K562 (cell line): ENCODE measurements around the gene MYOCD.

Experiments
- ESRRA ChIP-seq: fragments of 450-650 bp; IDR thresholded peaks from 2 replicates; pipeline ENCODE4 v1.6.1; 2014; ENCODE audit warnings: low read depth, mild to moderate bottlenecking, moderate library complexity, borderline replicate concordance
- GABPA ChIP-seq: fragments of 200-800 bp; sonication (Bioruptor generic); conservative IDR thresholded peaks from 2 replicates; pipeline ENCODE4 v1.6.1; 2016; ENCODE audit warnings: low read depth, missing genetic modification characterization, missing compliant biosample characterization
- RFX5 ChIP-seq: IDR thresholded peaks from 2 replicates; pipeline ENCODE4 v1.6.1; 2011; ENCODE audit warnings: low read depth, mild to moderate bottlenecking, improper control_type of control experiment, low read length
- TCF3 ChIP-seq: sonication (generic); formaldehyde crosslinking; IDR thresholded peaks from 2 replicates; pipeline ENCODE4 v1.4.0; 2020; ENCODE audit warnings: mild to moderate bottlenecking, missing genetic modification reagents
- ZNF354B ChIP-seq: fragments of 250-450 bp; sonication (Bioruptor Pico); IDR thresholded peaks from 2 replicates; pipeline ENCODE4 v1.4.0; 2020
- TF ChIP-seq, protein P1 (sequence below), 3 experiments: IDR thresholded peaks in 2 of 3; conservative IDR thresholded peaks in 1 of 3; 2 replicates each; pipeline ENCODE4 v1.5.1; 2011 to 2012; ENCODE audit warnings: low read length in 3 of 3, mild to moderate bottlenecking in 3 of 3, control low read depth in 2 of 3, improper control_type of control experiment in 1 of 3, inconsistent platforms in 1 of 3, low read depth in 1 of 3, mixed read lengths in 1 of 3, moderate library complexity in 1 of 3; ENCODE audit not compliant: insufficient read depth in 2 of 3

GRCh38 chr17:12730931-12731521 lies 65.3 kb downstream of the MYOCD start:
- no peak for TF ChIP-seq RFX5
- TF ChIP-seq ESRRA: no peak
- no peak for TF ChIP-seq TCF3
- TF ChIP-seq, protein P1, sequence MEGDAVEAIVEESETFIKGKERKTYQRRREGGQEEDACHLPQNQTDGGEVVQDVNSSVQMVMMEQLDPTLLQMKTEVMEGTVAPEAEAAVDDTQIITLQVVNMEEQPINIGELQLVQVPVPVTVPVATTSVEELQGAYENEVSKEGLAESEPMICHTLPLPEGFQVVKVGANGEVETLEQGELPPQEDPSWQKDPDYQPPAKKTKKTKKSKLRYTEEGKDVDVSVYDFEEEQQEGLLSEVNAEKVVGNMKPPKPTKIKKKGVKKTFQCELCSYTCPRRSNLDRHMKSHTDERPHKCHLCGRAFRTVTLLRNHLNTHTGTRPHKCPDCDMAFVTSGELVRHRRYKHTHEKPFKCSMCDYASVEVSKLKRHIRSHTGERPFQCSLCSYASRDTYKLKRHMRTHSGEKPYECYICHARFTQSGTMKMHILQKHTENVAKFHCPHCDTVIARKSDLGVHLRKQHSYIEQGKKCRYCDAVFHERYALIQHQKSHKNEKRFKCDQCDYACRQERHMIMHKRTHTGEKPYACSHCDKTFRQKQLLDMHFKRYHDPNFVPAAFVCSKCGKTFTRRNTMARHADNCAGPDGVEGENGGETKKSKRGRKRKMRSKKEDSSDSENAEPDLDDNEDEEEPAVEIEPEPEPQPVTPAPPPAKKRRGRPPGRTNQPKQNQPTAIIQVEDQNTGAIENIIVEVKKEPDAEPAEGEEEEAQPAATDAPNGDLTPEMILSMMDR (IDR thresholded peaks at IDR 0.05 in 2 of 3, conservative IDR thresholded peaks at IDR 0.05 in 1 of 3; ENCODE audit: insufficient read depth in 2 of 3, low read depth in 1 of 3, low read length in 3 of 3): no peak
- TF ChIP-seq ZNF354B (CRISPR knock-in tag): no peak
- no peak for TF ChIP-seq GABPA (tag)
